ENCODE data around the gene STT3A. TPM values are rescaled to one million over a fixed set of nuclear protein-coding genes. Genes with fewer than 3 reads are reported as not detected.

Gene STT3A
- total and polyA plus RNA-seq, 12 donors: 19.5 to 83.9 (median 58.5) TPM

DNA sequence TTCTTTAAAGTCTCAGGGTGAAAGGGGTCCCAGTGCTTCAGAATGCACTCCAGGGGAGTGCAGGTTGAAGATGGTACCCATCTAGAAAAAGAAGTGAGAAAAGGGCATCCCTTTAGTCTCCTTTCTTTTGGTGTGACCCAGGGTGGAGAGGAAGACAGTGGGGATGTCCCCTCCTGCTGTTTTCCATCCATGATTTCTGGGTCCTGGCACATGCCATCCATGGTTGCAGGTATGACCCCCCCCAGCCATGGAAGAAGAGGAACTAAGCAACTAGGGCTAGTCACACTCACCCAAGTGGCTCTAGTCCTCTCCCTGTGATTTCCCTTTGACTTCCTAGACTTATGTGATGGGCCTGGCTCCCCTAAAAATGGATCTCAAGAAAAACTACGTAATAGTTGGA lies 39.3 kb upstream of the STT3A start:
- intact Hi-C loops (cut with DNase I): no loop called here
- Histone ChIP-seq H3K4me3 (no peak overlapping the region), H3K9me3 (peaks cover 0 to 32% (median 15%) of the 10 kb centered on the region in 11 donors), H3K4me1 (no peaks in the 10 kb centered on the region), H3K27ac (no peak overlapping the region), H3K27me3 (no peaks in the 10 kb centered on the region), H3K36me3 (no peaks in the 10 kb centered on the region)
- ATAC-seq: no peak
- TF ChIP-seq, protein P1, sequence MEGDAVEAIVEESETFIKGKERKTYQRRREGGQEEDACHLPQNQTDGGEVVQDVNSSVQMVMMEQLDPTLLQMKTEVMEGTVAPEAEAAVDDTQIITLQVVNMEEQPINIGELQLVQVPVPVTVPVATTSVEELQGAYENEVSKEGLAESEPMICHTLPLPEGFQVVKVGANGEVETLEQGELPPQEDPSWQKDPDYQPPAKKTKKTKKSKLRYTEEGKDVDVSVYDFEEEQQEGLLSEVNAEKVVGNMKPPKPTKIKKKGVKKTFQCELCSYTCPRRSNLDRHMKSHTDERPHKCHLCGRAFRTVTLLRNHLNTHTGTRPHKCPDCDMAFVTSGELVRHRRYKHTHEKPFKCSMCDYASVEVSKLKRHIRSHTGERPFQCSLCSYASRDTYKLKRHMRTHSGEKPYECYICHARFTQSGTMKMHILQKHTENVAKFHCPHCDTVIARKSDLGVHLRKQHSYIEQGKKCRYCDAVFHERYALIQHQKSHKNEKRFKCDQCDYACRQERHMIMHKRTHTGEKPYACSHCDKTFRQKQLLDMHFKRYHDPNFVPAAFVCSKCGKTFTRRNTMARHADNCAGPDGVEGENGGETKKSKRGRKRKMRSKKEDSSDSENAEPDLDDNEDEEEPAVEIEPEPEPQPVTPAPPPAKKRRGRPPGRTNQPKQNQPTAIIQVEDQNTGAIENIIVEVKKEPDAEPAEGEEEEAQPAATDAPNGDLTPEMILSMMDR (IDR thresholded peaks at IDR 0.05): no peak
- 95 to 100% methylated on average over 1 of the region's 1 CpG for WGBS, 2 donors
- DNase-seq: no peak

DNA sequence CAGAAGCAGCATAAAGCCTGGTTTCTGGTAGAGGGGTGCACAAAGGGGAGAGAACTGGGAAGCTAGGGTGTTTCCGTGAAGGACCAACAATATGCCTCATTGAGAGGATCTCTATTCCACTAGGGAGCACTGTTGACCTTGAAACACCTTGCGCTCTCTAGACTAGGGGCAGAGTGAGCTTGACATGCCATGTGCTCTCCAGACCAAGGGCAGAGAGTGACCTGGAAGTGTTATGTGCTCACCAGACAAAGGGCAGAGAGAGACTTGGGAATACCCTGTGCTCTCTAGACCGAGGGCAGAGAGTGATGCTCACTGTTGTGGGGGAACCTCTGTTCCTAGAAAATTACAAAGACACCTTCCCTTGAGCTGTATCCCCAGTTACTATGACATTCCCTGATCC lies 38.6 kb upstream of the STT3A start:
- ATAC-seq: no peak
- intact Hi-C loops (cut with DNase I): no loop called here

DNA sequence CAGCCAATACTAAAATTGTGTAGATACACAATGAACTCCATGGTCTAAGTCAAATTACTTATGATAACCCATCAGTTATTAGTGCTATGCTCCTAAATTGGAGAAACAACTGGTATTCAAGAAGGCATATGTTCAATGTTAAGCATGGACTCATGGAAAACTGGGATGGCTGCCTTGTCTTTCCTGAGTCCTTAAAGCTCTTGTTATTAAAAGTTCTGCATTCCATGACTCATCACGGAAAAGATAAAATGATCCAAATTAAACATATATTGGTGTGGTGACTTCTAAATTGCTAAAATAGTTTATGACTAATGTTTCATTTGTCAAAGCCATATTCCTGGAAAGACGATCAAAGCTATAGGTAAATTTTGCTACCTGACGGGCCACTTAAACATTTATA lies 32.8 kb upstream of the STT3A start:
- Histone ChIP-seq H3K36me3 (no peaks in the 10 kb centered on the region), H3K27me3 (no peaks in the 10 kb centered on the region), H3K4me3 (no peak overlapping the region), H3K4me1 (no peaks in the 10 kb centered on the region), H3K27ac (no peak overlapping the region), H3K9me3 (peaks cover 0 to 2% (median 0%) of the 10 kb centered on the region in 11 donors)
- intact Hi-C loops (cut with DNase I): loop anchor here in 2 of 10 donors (10.0 kb wide), 3 partner anchors 65 to 315 kb away; partner anchors contain the start of gene CHEK1 (in 1 of the 2)
- no peak for ATAC-seq
- DNase-seq: no peak
- TF ChIP-seq, protein P1 (IDR thresholded peaks at IDR 0.05): no peak
- WGBS, 2 donors: 79 to 85% methylated on average over 3 of the region's 3 CpGs

More for the DNA sequence above, 38.6 kb upstream of the STT3A start:
- no peak for DNase-seq
- Histone ChIP-seq H3K27ac (no peak overlapping the region), H3K4me1 (no peaks in the 10 kb centered on the region), H3K9me3 (peaks cover 0 to 32% (median 15%) of the 10 kb centered on the region in 11 donors), H3K27me3 (no peaks in the 10 kb centered on the region), H3K36me3 (no peaks in the 10 kb centered on the region), H3K4me3 (no peak overlapping the region)
- 85 to 88% methylated on average over 3 of the region's 3 CpGs for WGBS, 2 donors
- TF ChIP-seq, protein P1 (IDR thresholded peaks at IDR 0.05): no peak

DNA sequence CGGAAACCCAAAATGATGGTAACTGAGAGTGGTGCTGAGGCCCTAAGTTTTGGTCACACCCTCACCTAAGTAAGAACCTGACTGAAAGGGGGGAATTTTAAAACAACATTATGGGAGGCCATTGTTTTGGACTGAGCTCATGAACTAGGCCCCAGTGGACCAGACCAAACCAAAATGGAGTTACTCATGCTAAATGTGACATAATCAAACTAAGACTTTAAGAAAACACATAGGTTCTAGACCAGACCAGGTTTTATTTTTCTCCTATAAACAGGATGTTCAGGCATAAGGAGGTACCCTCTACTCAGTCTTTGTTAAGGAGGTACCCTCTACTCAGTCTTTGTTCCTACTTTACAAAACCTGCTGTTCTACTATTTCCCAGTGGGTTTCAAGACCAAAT lies 30.7 kb upstream of the STT3A start:
- no peak overlapping the region for H3K27ac ChIP-seq
- intact Hi-C loops (cut with DNase I): loop anchor here in 2 of 10 donors (10.0 kb wide), 3 partner anchors 63 to 313 kb away; partner anchors contain the start of gene CHEK1 (in 1 of the 2)
- H3K9me3 ChIP-seq: no peaks in the 10 kb centered on the region
- ATAC-seq (no peak), DNase-seq (no peak)
- no peak overlapping the region for H3K4me3 ChIP-seq
- TF ChIP-seq, protein P1 (IDR thresholded peaks at IDR 0.05): no peak
- H3K4me1 ChIP-seq: no peaks in the 10 kb centered on the region
- H3K27me3 ChIP-seq: no peaks in the 10 kb centered on the region
- no peaks in the 10 kb centered on the region for H3K36me3 ChIP-seq
- 94 to 98% methylated on average over 1 of the region's 1 CpG for WGBS, 2 donors

Data from heart right ventricle (tissue), 16 donors.